ENCODE results near the gene FOXO6.

GRCh38 chr1:41313661-41314131 is 47.5 kb upstream of the FOXO6 start:
- no peak for TF ChIP-seq POLR2AphosphoS5 (IDR thresholded peaks at IDR 0.05; ENCODE audit: low read depth)
- TF ChIP-seq, protein P1, sequence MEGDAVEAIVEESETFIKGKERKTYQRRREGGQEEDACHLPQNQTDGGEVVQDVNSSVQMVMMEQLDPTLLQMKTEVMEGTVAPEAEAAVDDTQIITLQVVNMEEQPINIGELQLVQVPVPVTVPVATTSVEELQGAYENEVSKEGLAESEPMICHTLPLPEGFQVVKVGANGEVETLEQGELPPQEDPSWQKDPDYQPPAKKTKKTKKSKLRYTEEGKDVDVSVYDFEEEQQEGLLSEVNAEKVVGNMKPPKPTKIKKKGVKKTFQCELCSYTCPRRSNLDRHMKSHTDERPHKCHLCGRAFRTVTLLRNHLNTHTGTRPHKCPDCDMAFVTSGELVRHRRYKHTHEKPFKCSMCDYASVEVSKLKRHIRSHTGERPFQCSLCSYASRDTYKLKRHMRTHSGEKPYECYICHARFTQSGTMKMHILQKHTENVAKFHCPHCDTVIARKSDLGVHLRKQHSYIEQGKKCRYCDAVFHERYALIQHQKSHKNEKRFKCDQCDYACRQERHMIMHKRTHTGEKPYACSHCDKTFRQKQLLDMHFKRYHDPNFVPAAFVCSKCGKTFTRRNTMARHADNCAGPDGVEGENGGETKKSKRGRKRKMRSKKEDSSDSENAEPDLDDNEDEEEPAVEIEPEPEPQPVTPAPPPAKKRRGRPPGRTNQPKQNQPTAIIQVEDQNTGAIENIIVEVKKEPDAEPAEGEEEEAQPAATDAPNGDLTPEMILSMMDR (conservative IDR thresholded peaks at IDR 0.05; ENCODE audit: low read depth in 2 of 2) = peak; percentile 74 to 77
- TF ChIP-seq CREB1 (CRISPR knock-in tag; IDR thresholded peaks at IDR 0.05; ENCODE audit: low read depth) = no peak
- TF ChIP-seq EZH2 (IDR thresholded peaks at IDR 0.05; ENCODE audit: low read depth, unreplicated experiment) = no peak
- TF ChIP-seq, protein P2, sequence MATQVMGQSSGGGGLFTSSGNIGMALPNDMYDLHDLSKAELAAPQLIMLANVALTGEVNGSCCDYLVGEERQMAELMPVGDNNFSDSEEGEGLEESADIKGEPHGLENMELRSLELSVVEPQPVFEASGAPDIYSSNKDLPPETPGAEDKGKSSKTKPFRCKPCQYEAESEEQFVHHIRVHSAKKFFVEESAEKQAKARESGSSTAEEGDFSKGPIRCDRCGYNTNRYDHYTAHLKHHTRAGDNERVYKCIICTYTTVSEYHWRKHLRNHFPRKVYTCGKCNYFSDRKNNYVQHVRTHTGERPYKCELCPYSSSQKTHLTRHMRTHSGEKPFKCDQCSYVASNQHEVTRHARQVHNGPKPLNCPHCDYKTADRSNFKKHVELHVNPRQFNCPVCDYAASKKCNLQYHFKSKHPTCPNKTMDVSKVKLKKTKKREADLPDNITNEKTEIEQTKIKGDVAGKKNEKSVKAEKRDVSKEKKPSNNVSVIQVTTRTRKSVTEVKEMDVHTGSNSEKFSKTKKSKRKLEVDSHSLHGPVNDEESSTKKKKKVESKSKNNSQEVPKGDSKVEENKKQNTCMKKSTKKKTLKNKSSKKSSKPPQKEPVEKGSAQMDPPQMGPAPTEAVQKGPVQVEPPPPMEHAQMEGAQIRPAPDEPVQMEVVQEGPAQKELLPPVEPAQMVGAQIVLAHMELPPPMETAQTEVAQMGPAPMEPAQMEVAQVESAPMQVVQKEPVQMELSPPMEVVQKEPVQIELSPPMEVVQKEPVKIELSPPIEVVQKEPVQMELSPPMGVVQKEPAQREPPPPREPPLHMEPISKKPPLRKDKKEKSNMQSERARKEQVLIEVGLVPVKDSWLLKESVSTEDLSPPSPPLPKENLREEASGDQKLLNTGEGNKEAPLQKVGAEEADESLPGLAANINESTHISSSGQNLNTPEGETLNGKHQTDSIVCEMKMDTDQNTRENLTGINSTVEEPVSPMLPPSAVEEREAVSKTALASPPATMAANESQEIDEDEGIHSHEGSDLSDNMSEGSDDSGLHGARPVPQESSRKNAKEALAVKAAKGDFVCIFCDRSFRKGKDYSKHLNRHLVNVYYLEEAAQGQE (IDR thresholded peaks at IDR 0.05; ENCODE audit: unreplicated experiment) = no peak
- no peak for TF ChIP-seq NANOG (IDR thresholded peaks at IDR 0.05; ENCODE audit: borderline replicate concordance)
- TF ChIP-seq STAT1 (IDR thresholded peaks at IDR 0.05; ENCODE audit: unreplicated experiment) = no peak
- no peak for TF ChIP-seq EZH2phosphoT487 (IDR thresholded peaks at IDR 0.05; ENCODE audit: unreplicated experiment)
